Measurements from ENCODE around the gene CNTN2. TPM values are rescaled to one million over a fixed set of nuclear protein-coding genes. Genes with fewer than 3 reads are reported as not detected.

Gene CNTN2
- total RNA-seq, 4 donors from 2014 or later, result 2.7 to 18.3 (median 6.0) TPM

GRCh38 chr1:205077934-205078311 is 34.9 kb downstream of the CNTN2 start:
- intact Hi-C loops (cut with DNase I; ENCODE audit: low total_unique reads), result no loop called here
- TF ChIP-seq CTCF (IDR thresholded peaks at IDR 0.05), result no peak
- no peak for TF ChIP-seq POLR2A (IDR thresholded peaks at IDR 0.05)
- peak in 1 of 2 donors; percentile 58 for DNase-seq (ENCODE audit: low spot score in 2 of 2)
- no peak overlapping the region for H3K4me3 ChIP-seq (ENCODE audit: low read depth, poor library complexity, severe bottlenecking)
- 40 to 47% methylated on average over 1 of the region's 1 CpG for WGBS, 2 donors

DNA sequence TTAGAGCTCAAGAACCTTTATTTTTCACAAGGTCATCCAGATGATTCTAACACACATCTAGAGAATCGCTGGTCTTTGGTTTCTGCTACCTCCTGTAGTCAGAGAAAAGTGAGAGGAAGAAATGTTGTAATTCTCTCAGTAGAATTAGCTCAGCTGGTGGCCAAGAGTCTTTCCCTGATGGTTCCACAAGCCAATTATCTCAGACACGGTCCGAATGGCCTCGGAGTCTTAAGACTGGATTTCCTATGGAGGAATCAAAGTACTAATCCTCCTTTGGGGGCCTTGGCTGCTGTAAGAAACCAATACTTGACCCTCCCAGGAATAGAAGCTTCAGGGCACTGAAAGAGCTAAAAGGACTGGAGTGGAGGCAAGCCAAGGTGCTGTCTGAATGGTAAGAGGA is 39.4 kb downstream of the CNTN2 start:
- DNase-seq (ENCODE audit: low spot score in 2 of 2), result peak in 1 of 2 donors; percentile 43
- intact Hi-C loops (cut with DNase I; ENCODE audit: low total_unique reads), result no loop called here
- no peak overlapping the region for H3K4me3 ChIP-seq (ENCODE audit: low read depth, poor library complexity, severe bottlenecking)
- no peak for TF ChIP-seq CTCF (IDR thresholded peaks at IDR 0.05)
- TF ChIP-seq POLR2A (IDR thresholded peaks at IDR 0.05), result no peak
- 95% methylated on average over 4 of the region's 4 CpGs for WGBS, 2 donors

GRCh38 chr1:205084360-205084759 is 41.3 kb downstream of the CNTN2 start, which contains the start of gene TMEM81:
Gene TMEM81, minus strand, starts transcription at chr1:205084460. Its CDS starts 140 bp downstream, at chr1:205084320.
- no peak for DNase-seq (ENCODE audit: low spot score in 2 of 2)
- intact Hi-C loops (cut with DNase I; ENCODE audit: low total_unique reads), result no loop called here
- TF ChIP-seq CTCF (IDR thresholded peaks at IDR 0.05) (no peak), POLR2A (IDR thresholded peaks at IDR 0.05) (no peak)
- WGBS, 2 donors, result 96 to 97% methylated on average over 2 of the region's 2 CpGs
- H3K4me3 ChIP-seq (ENCODE audit: low read depth, poor library complexity, severe bottlenecking), result no peak within 1 kb of the TSS

GRCh38 chr1:205088341-205088740 is 45.3 kb downstream of the CNTN2 start:
- DNase-seq (ENCODE audit: low spot score in 2 of 2), result no peak
- TF ChIP-seq POLR2A (IDR thresholded peaks at IDR 0.05), result no peak
- no peak for TF ChIP-seq CTCF (IDR thresholded peaks at IDR 0.05)
- H3K4me3 ChIP-seq (ENCODE audit: low read depth, poor library complexity, severe bottlenecking), result no peak overlapping the region
- intact Hi-C loops (cut with DNase I; ENCODE audit: low total_unique reads), result no loop called here
- WGBS, 2 donors, result 87 to 92% methylated on average over 3 of the region's 3 CpGs

DNA sequence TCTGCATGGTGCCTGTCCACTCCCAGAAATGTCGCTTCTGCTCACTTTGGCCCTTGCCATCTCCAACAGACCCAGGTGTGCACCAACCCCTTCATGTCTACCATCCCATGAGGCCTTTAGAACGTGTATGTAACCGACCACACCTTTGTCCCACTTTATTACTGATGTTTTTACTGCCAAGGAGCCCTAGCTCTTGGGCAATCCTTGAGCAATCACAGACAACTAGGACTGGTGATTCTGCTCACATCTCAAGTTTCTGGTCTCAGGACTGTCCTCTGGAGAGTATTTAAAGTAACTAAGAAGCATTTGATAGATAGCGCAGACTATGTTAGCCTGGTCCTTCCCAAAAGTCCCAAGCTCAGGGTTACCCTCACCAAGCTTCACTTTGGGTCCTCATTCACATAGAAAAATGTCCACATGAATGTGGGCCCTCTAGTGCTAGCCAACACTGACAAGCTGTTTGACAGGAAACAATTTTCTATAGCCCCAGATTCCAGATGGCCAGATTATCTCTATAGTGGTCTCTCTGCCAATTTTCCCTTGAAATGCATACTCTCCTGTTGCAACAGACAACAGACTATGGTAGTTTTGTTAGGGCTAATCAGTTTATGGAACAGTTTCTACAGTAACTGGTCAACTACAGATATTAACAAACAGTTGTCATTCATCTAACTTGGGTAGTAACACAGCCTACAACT is 48.2 kb downstream of the CNTN2 start:
- no peak overlapping the region for H3K4me3 ChIP-seq (ENCODE audit: low read depth, poor library complexity, severe bottlenecking)
- intact Hi-C loops (cut with DNase I; ENCODE audit: low total_unique reads), result no loop called here
- TF ChIP-seq POLR2A (IDR thresholded peaks at IDR 0.05) (no peak), CTCF (IDR thresholded peaks at IDR 0.05) (no peak)
- 73 to 79% methylated on average over 4 of the region's 4 CpGs for WGBS, 2 donors
- DNase-seq (ENCODE audit: low spot score in 2 of 2), result no peak

DNA sequence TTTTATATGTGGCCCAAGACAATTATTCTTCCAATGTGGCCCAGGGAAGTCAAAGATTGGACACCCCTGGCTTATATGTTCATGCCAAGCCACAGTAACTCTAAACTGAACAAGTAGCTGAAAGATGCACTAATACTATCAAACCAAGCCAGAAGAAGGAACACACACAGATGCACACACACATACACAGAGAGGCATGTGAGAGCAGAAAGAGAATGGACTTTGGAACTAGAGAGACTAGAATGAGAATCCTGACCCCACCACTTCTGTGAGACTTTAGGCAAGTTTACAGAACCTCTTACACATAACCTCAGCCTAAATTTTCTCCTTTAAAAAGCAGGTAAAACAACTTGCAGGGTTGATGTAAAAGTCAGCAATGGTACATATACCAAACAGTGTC is 52.4 kb downstream of the CNTN2 start:
- TF ChIP-seq POLR2A (IDR thresholded peaks at IDR 0.05) (no peak), CTCF (IDR thresholded peaks at IDR 0.05) (no peak)
- no peak for DNase-seq (ENCODE audit: low spot score in 2 of 2)
- no peak overlapping the region for H3K4me3 ChIP-seq (ENCODE audit: low read depth, poor library complexity, severe bottlenecking)
- intact Hi-C loops (cut with DNase I; ENCODE audit: low total_unique reads), result no loop called here
